Tibial nerve (tissue), 4 donors: Measurements from ENCODE around the gene UMAD1. TPM values are rescaled to one million over a fixed set of nuclear protein-coding genes. Genes with fewer than 3 reads are reported as not detected.
"Not testable (repeated sequence)": the region's sequence is repeated elsewhere in the genome, so short reads cannot be mapped to it uniquely, and the experiment has no call there.

Experiments used
- DNase-seq, 2 donors: peaks; one replicate each; pipeline ENCODE4 v3.0.0-alpha.2; 2019; ENCODE audit warnings: low spot score in 2 of 2
- H3K27ac ChIP-seq, 4 donors: fragments of 200-600 bp; sonication (generic) in 3 of 4; one replicate each; pipeline ENCODE4 v1.5.1; 2017 to 2019; ENCODE audit warnings: mild to moderate bottlenecking in 1 of 4
- H3K27me3 ChIP-seq, 2 donors: fragments of 200-600 bp; sonication (generic) in 1 of 2; one replicate each; pipeline versions ENCODE4 v1.5.1 to v1.6.0; 2017 to 2019
- H3K36me3 ChIP-seq, 3 donors: fragments of 200-600 bp; sonication (generic); one replicate each; pipeline ENCODE4 v1.5.1; 2018 to 2019
- H3K4me1 ChIP-seq, 4 donors: fragments of 200-600 bp; sonication (generic) in 3 of 4; one replicate each; pipeline ENCODE4 v1.5.1; 2017 to 2019
- H3K4me3 ChIP-seq, 4 donors: fragments of 200-600 bp; sonication (generic) in 3 of 4; one replicate each; pipeline ENCODE4 v1.5.1; 2017 to 2019; ENCODE audit warnings: mild to moderate bottlenecking in 1 of 4, moderate library complexity in 1 of 4
- H3K9me3 ChIP-seq, 4 donors: fragments of 200-600 bp; sonication (generic) in 3 of 4; one replicate each; pipeline ENCODE4 v1.5.1; 2017 to 2019
- EP300 ChIP-seq, 2 donors: sonication (generic); formaldehyde crosslinking; IDR thresholded peaks; one replicate each; pipeline ENCODE4 v1.6.1; 2017; ENCODE audit warnings: antibody characterized with exemption in 2 of 2, mild to moderate bottlenecking in 1 of 2
- POLR2A ChIP-seq, 2 donors: fragments of 450-650 bp; IDR thresholded peaks; one replicate each; pipeline ENCODE4 v1.6.1; 2017; ENCODE audit warnings: antibody characterized with exemption in 2 of 2, mild to moderate bottlenecking in 2 of 2, moderate library complexity in 2 of 2
- WGBS, 2 donors: methylation state at CpG; one replicate each; pipeline ENCODE4 v1.1.5; 2018; 5-methylcytosine and 5-hydroxymethylcytosine counted together
- total RNA-seq, 4 donors: library from RNA; depleted of rRNA; stranded (reverse); fragments of >200 nt; gene quantifications; one replicate each; pipeline ENCODE4 v1.1.0, GENCODE V29; 2016
- TF ChIP-seq, protein P1 (sequence below), 5 experiments: fragments of 200-600 bp in 3 of 5; fragments of 450-650 bp in 2 of 5; sonication (generic) in 3 of 5; IDR thresholded peaks; one replicate each; pipeline ENCODE4 v1.5.1; 2016 to 2019; ENCODE audit warnings: antibody characterized with exemption in 5 of 5, mild to moderate bottlenecking in 3 of 5, moderate library complexity in 2 of 5

The UMAD1 gene
- total RNA-seq, 4 donors from 2014 or later: 6.0 to 14.9 (median 10.2) TPM

DNA sequence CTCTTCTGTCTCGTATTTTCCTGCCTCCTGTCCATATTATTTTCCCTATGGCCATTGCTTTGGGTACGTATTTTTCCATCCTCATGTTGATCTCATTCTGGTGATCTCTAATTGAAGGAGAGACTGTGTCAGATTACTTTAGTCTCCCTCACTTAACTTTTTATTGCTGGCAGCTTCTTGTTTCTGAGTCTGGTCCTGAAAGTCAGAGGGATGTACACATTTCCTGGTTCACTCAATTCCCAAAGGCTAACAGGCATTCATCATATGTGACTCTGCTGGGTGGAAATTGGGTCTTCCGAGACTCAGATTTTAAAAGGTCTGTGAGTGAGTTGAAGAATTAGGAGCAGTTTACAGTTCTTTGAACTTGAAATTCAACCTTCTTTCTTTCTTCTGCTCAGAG, 10.9 kb downstream of the UMAD1 start:
- Histone ChIP-seq H3K9me3 (peaks cover 0 to 3% (median 0%) of the 10 kb centered on the region in 4 donors), H3K27me3 (no peaks in the 10 kb centered on the region), H3K36me3 (peaks cover 0 to 2% (median 0%) of the 10 kb centered on the region in 3 donors), H3K4me1 (peaks cover 0 to 7% (median 0%) of the 10 kb centered on the region in 4 donors), H3K4me3 (no peak overlapping the region), H3K27ac (no peak overlapping the region)
- WGBS, 2 donors: 70 to 76% methylated on average over 3 of the region's 3 CpGs
- TF ChIP-seq POLR2A (IDR thresholded peaks at IDR 0.05) (no peak), EP300 (IDR thresholded peaks at IDR 0.05) (no peak)
- TF ChIP-seq, protein P1, sequence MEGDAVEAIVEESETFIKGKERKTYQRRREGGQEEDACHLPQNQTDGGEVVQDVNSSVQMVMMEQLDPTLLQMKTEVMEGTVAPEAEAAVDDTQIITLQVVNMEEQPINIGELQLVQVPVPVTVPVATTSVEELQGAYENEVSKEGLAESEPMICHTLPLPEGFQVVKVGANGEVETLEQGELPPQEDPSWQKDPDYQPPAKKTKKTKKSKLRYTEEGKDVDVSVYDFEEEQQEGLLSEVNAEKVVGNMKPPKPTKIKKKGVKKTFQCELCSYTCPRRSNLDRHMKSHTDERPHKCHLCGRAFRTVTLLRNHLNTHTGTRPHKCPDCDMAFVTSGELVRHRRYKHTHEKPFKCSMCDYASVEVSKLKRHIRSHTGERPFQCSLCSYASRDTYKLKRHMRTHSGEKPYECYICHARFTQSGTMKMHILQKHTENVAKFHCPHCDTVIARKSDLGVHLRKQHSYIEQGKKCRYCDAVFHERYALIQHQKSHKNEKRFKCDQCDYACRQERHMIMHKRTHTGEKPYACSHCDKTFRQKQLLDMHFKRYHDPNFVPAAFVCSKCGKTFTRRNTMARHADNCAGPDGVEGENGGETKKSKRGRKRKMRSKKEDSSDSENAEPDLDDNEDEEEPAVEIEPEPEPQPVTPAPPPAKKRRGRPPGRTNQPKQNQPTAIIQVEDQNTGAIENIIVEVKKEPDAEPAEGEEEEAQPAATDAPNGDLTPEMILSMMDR (IDR thresholded peaks at IDR 0.05): no peak
- DNase-seq: no peak

DNA sequence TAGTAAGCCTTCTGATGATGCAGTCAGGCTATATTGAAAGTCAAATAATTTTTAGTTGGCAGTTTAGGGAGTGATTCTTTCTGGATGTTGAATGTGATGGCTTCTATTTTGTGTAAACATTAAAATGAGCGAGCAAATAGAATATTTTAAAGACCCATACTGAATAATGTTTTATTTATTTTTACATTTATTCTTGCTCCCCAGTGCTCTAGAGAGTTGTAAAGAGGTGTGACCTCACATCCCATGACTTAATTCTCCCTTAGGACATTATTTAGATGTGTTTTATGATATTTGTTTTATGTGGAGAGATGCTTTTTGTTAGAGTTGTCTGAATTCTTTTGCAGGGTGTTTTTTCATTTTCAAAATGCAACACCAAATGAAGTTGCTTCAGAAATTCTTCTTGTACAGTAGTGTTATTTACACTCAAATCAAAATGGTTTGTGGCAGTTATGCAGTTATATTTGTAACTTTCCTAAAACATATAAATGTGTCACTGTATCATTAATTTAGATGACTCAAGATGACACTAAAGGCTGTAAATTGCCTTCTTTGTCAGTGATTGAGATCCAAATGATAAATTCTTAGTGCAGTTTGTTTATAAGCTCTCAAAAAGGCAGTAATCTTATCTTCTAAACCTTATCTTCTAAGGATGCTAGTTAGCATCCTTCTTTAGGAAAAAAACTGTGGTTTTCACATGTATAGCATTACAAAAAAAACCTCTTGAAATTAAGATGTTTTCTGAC, 12.4 kb downstream of the UMAD1 start:
- no peak overlapping the region for H3K27ac ChIP-seq
- no peak for DNase-seq
- no peaks in the 10 kb centered on the region for H3K27me3 ChIP-seq
- TF ChIP-seq EP300 (IDR thresholded peaks at IDR 0.05) (no peak), POLR2A (IDR thresholded peaks at IDR 0.05) (no peak)
- TF ChIP-seq, protein P1 (IDR thresholded peaks at IDR 0.05): no peak
- 60 to 73% methylated on average over 1 of the region's 1 CpG for WGBS, 2 donors
- H3K9me3 ChIP-seq: no peaks in the 10 kb centered on the region
- no peak overlapping the region for H3K4me3 ChIP-seq
- H3K4me1 ChIP-seq: peaks cover 0 to 7% (median 0%) of the 10 kb centered on the region in 4 donors
- no peaks in the 10 kb centered on the region for H3K36me3 ChIP-seq

DNA sequence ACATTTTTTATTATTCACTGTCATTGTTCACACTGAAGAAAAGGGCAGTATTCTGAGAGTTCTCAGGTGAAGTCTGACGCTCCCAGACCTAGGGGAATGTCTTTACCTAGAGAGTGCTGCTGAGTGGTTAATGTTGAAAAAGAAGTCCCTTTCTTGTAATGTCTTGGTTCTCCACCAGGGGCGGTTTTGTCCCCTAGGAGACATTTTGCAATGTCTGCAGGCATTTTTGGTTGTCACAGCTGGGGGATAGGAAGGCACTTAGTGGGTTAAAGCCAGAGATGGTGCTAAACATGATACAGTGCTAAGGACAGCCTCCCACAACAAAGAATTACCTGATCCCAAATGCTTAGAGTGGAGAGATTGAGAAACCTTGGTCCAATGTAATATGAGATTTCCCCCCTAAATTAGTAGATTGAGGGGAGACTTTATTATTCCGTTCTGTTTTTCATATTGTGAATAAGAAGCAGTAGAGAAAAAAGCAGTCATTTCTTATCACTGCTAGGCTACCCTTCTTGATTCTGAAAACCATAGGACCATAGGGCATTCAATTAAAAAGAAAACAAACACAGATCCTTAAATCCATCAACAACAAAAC, 13.1 kb downstream of the UMAD1 start:
- Histone ChIP-seq H3K27me3 (no peaks in the 10 kb centered on the region), H3K36me3 (no peaks in the 10 kb centered on the region), H3K4me1 (peaks cover 0 to 7% (median 0%) of the 10 kb centered on the region in 4 donors), H3K9me3 (no peaks in the 10 kb centered on the region), H3K4me3 (no peak overlapping the region), H3K27ac (no peak overlapping the region)
- TF ChIP-seq EP300 (IDR thresholded peaks at IDR 0.05) (no peak), POLR2A (IDR thresholded peaks at IDR 0.05) (no peak)
- TF ChIP-seq, protein P1 (IDR thresholded peaks at IDR 0.05): peak in 2 of 5 experiments; percentile 30 to 38
- 64 to 67% methylated on average over 3 of the region's 3 CpGs for WGBS, 2 donors
- no peak for DNase-seq

DNA sequence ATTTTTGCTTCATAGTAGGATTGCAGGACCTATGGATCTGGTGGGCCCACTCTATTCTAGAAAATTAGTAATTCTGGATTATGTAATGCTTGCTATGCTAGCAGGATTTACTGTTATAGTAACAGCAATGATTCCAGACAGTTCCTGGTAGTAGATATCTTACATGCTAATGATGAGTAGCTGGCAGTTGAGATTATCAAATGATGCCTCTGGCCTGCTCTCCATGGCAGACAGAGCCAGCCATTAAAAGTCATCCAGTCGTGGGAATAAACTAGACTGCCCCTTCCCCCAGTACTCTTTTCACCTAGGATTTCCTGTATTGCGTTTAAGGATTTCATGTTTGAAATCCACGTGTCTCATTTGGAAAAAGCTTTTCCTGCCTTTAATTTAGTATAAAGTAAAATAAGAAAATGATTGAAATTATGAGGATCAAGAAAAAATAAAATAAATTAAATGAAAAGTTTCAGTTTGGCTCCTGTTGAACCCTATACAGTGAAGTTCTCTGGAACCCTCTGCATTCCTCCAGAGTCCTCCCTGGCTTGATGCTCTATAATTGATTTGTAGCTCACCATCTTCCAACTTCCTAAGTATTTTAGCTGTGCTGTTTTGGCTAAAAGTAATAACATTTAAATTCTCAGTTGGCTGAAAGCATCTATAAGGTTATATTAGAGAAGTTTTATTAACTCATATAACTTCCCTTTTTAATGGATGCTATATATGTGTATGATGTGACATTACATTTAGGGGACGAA, 14.6 kb downstream of the UMAD1 start:
- no peak for DNase-seq
- no peak for TF ChIP-seq POLR2A (IDR thresholded peaks at IDR 0.05)
- no peak for TF ChIP-seq EP300 (IDR thresholded peaks at IDR 0.05)
- TF ChIP-seq, protein P1 (IDR thresholded peaks at IDR 0.05): no peak

DNA sequence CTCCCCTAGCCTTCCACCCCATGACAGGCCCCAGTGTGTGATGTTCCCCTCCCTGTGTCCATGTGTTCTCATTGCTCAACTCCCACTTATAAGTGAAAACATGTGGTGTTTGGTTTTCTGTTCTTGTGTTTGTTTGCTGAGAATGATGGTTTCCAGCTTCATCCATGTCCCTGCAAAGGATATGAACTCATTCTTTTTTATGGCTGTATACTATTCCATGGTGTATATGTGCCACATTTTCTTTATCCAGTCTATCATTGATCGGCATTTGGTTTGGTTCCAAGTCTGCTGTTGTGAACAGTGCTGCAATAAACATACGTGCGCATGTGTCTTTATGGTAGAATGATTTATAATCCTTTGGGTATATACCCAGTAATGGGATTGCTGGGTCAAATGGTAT, 15.9 kb downstream of the UMAD1 start:
- H3K9me3 ChIP-seq, H3K36me3 ChIP-seq, DNase-seq, H3K27me3 ChIP-seq, H3K4me1 ChIP-seq, H3K27ac ChIP-seq, H3K4me3 ChIP-seq: not testable (repeated sequence)
- whole genome bisulfite sequencing, 2 donors: 95 to 100% methylated on average over 3 of the region's 3 CpGs

More for the DNA sequence above, 14.6 kb downstream of the UMAD1 start:
- peaks cover 0 to 9% (median 0%) of the 10 kb centered on the region in 4 donors for H3K9me3 ChIP-seq
- H3K4me1 ChIP-seq: peaks cover 0 to 7% (median 0%) of the 10 kb centered on the region in 4 donors
- no peaks in the 10 kb centered on the region for H3K36me3 ChIP-seq
- no peaks in the 10 kb centered on the region for H3K27me3 ChIP-seq
- H3K4me3 ChIP-seq: no peak overlapping the region
- no peak overlapping the region for H3K27ac ChIP-seq
- 70 to 72% methylated on average over 4 of the region's 4 CpGs for WGBS, 2 donors
